Progenitor cell of endocrine pancreas (in vitro differentiated cells): Measurements from ENCODE around the gene KDM6A. TPM values are rescaled to one million over a fixed set of nuclear protein-coding genes. Genes with fewer than 3 reads are reported as not detected.
A peak's percentile ranks its signal among the peaks of the same experiment; 100 is the strongest.
"Not testable (repeated sequence)": the region's sequence is repeated elsewhere in the genome, so short reads cannot be mapped to it uniquely, and the experiment has no call there.

Experiments
- DNase-seq: peaks from one replicate; pipeline ENCODE4 v3.0.0; 2021; ENCODE audit warnings: low spot score; ENCODE audit not compliant: unreplicated experiment
- H3K27ac Mint-ChIP-seq: 2 replicates; pipeline ENCODE4 v1.8.0; 2021; ENCODE audit warnings: mild to moderate bottlenecking, moderate library complexity, mixed read lengths
- H3K27me3 Mint-ChIP-seq: 2 replicates; pipeline ENCODE4 v1.8.0; 2021; ENCODE audit warnings: mixed read lengths
- H3K36me3 Mint-ChIP-seq: 2 replicates; pipeline ENCODE4 v1.8.0; 2022; ENCODE audit warnings: mixed read lengths; ENCODE audit not compliant: insufficient read depth
- H3K4me1 Mint-ChIP-seq: 2 replicates; pipeline ENCODE4 v1.8.0; 2021; ENCODE audit warnings: low read depth, mixed read lengths
- H3K4me3 Mint-ChIP-seq: 2 replicates; pipeline ENCODE4 v1.8.0; 2021; ENCODE audit warnings: low read depth, mild to moderate bottlenecking, moderate library complexity, mixed read lengths
- H3K9me3 Mint-ChIP-seq: 2 replicates; pipeline ENCODE4 v1.8.0; 2021; ENCODE audit warnings: low read depth, mixed read lengths
- CTCF ChIP-seq: fragments of 200-600 bp; sonication (generic); IDR thresholded peaks from one replicate; pipeline ENCODE4 v1.5.0; 2021; ENCODE audit warnings: antibody characterized with exemption, mild to moderate bottlenecking; ENCODE audit not compliant: unreplicated experiment
- total RNA-seq: library from RNA; stranded (reverse); gene quantifications from 2 replicates; pipeline ENCODE4 v1.2.1, GENCODE V29; 2021

Gene KDM6A
- total RNA-seq, 1 donor from 2014 or later: 112 TPM

DNA sequence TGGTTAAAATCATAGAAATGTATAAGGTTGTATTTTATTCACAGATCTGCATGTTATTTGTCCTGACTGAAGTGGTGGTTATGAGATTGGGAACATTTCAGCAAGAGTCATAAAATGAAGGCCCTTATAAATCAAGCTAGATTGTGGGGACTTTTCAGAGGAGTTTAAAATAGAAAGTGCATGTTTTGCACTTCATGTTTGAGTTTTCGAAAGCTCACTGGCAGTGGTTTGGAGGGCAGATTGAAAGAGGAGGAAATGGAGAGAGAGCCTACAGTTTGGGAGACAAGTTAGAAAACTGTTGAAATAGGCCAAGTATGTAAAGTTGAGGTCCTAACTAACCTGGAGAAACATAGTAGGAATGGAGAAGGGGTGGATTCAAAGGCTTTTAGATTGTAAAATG lies 124.9 kb downstream of the KDM6A start:
- no peak for DNase-seq
- Mint-ChIP-seq H3K27ac (peak overlapping the region; percentile 32), H3K27me3 (no peaks in the 10 kb centered on the region), H3K9me3 (peaks cover 45% of the 10 kb centered on the region), H3K4me3 (no peak overlapping the region), H3K4me1 (peaks cover 24% of the 10 kb centered on the region), H3K36me3 (peaks cover 26% of the 10 kb centered on the region)
- TF ChIP-seq CTCF: no peak

GRCh38 chrX:44999237-44999636 lies 126.2 kb downstream of the KDM6A start:
- not testable (repeated sequence) for H3K4me3 Mint-ChIP-seq, DNase-seq, H3K27ac Mint-ChIP-seq, H3K27me3 Mint-ChIP-seq
- peaks cover 40% of the 10 kb centered on the region for H3K9me3 Mint-ChIP-seq
- H3K4me1 Mint-ChIP-seq: peaks cover 26% of the 10 kb centered on the region
- H3K36me3 Mint-ChIP-seq: peaks cover 21% of the 10 kb centered on the region

DNA sequence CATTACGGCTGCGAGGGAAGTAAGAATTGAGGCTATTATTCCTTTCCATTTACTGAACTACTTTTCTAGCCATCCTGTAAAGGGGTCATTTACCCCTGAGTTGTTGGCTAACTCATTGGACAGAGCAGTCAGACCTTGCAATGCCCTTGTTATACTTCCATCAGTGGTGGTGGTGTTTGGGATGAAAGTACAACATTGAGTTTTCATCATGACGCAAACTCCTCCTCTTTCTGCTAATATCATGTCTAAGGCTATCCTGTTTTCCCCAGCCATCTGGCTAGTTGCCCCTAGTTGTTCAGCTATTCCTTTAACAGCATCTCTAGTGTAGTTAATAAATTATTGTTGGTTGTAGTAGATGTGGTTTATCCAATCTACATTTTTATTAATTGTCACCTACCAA lies 126.9 kb downstream of the KDM6A start:
- not testable (repeated sequence) for H3K27me3 Mint-ChIP-seq, H3K27ac Mint-ChIP-seq, H3K4me3 Mint-ChIP-seq, DNase-seq
- H3K9me3 Mint-ChIP-seq: peaks cover 39% of the 10 kb centered on the region
- H3K4me1 Mint-ChIP-seq: peaks cover 26% of the 10 kb centered on the region
- H3K36me3 Mint-ChIP-seq: peaks cover 21% of the 10 kb centered on the region

DNA sequence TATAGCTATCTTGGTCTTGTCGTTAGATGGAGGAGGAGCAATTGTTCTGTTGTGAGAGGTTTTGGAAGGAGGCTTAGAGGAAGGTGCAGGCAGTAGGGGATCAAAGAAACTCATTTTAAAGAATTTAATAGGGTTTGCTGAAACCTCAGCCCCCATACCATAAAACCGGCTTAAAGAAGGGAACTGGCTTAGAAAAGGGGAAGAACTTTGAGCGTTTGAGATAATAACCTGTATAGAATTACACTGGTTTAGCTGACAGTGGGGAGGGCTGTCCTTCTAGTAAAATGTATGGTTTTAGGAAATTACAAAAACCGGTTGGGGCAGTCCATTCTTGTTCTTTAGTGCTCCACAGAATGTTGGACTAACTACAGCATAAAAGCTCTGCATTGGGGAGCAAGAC lies 128.1 kb downstream of the KDM6A start:
- peak overlapping the region; percentile 90 for H3K27ac Mint-ChIP-seq
- peaks cover 40% of the 10 kb centered on the region for H3K9me3 Mint-ChIP-seq
- peaks cover 26% of the 10 kb centered on the region for H3K4me1 Mint-ChIP-seq

GRCh38 chrX:45003085-45003484 lies 130.1 kb downstream of the KDM6A start:
- no peaks in the 10 kb centered on the region for H3K27me3 Mint-ChIP-seq
- DNase-seq: no peak
- H3K36me3 Mint-ChIP-seq: peaks cover 28% of the 10 kb centered on the region
- H3K4me1 Mint-ChIP-seq: peaks cover 24% of the 10 kb centered on the region
- H3K27ac Mint-ChIP-seq: no peak overlapping the region
- peaks cover 40% of the 10 kb centered on the region for H3K9me3 Mint-ChIP-seq
- TF ChIP-seq CTCF: no peak
- peak overlapping the region; percentile 7 for H3K4me3 Mint-ChIP-seq

More for the DNA sequence above, 128.1 kb downstream of the KDM6A start:
- Mint-ChIP-seq H3K27me3 (no peaks in the 10 kb centered on the region), H3K36me3 (peaks cover 24% of the 10 kb centered on the region), H3K4me3 (peak overlapping the region; percentile 18)
- DNase-seq: no peak
- no peak for TF ChIP-seq CTCF

DNA sequence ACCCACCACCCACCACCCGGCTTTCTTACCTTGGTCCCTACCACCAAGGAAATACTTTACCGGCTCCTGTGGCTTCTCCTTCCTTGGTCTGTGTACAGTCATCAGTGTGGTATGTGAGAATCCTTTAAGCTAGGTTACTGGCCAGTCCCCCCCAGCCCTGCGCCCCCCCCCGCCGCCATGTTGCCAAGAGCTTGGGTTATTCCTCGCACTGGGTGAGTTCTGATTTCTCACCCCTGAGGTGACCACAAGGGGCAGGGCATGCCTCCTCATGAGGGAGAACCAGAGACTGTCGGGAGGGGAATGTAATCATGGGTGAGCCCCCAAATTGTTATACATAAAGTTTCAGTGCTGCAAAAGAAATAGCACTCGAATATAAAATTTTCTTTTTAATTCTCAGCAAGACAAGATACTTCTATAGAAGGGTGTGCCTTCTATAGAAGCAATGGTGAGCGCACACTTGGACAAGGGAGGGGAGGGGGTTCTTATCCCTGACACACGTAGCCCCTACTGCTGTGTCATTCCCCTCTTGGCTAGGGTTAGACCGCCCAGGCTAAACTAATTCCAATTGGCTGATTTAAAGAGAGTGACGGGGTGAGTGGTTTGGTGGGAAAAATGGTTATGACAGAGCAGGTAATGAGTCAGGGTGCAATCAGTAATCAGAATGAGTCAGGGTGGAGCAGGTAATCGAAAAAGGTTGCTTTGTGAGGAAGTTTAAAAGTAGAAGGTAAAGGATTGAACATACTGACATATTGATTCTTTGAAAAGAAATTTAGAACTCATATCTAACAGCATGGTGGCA lies 133.2 kb downstream of the KDM6A start:
- no peak for TF ChIP-seq CTCF
- Mint-ChIP-seq H3K9me3 (peaks cover 22% of the 10 kb centered on the region), H3K36me3 (peaks cover 27% of the 10 kb centered on the region), H3K4me1 (peaks cover 13% of the 10 kb centered on the region), H3K27me3 (no peaks in the 10 kb centered on the region), H3K4me3 (no peak overlapping the region), H3K27ac (no peak overlapping the region)
- no peak for DNase-seq
